Body of pancreas (tissue), 4 donors: ENCODE results near the gene FIBCD1. TPM values are rescaled to one million over a fixed set of nuclear protein-coding genes. Genes with fewer than 3 reads are reported as not detected.

Experiments
- ATAC-seq: fragments of 150-250 bp; one replicate; pipeline ENCODE4 v1.9.1; 2016
- DNase-seq, 4 donors: peaks; one replicate each; pipeline ENCODE4 v3.0.0-alpha.2; 2019
- H3K27ac ChIP-seq, 4 donors: fragments of 200-600 bp; sonication (generic); 1 replicate in 3 of 4; 2 replicates in 1 of 4; pipeline versions ENCODE4 v1.5.1 to v1.6.1; 2016 to 2019; ENCODE audit warnings: mild to moderate bottlenecking in 1 of 4, mixed read lengths in 1 of 4, moderate library complexity in 1 of 4
- H3K27me3 ChIP-seq, 2 donors: fragments of 200-600 bp; sonication (generic); one replicate each; pipeline ENCODE4 v1.6.0; 2016; ENCODE audit warnings: mild to moderate bottlenecking in 1 of 2
- H3K36me3 ChIP-seq, 2 donors: fragments of 200-600 bp; sonication (generic); replicated peaks in 1 of 2; 2 replicates each; pipeline ENCODE4 v1.5.1; 2016; ENCODE audit warnings: low read depth in 2 of 2; ENCODE audit not compliant: insufficient read depth in 1 of 2
- H3K4me1 ChIP-seq: fragments of 200-600 bp; sonication (generic); one replicate; pipeline ENCODE4 v1.6.0; 2016
- H3K4me3 ChIP-seq, 2 donors: fragments of 200-600 bp; sonication (generic); 1 replicate in 1 of 2; 2 replicates in 1 of 2; pipeline ENCODE4 v1.5.1; 2016 to 2019
- H3K9me3 ChIP-seq, 3 donors: fragments of 200-600 bp; sonication (generic); 1 replicate in 2 of 3; 2 replicates in 1 of 3; pipeline ENCODE4 v1.5.1; 2016
- POLR2A ChIP-seq, 3 donors: fragments of 450-650 bp; IDR thresholded peaks; one replicate each; pipeline ENCODE4 v1.6.1; 2016; ENCODE audit warnings: antibody characterized with exemption in 3 of 3, mild to moderate bottlenecking in 2 of 3
- WGBS, 2 donors: methylation state at CpG; one replicate each; pipeline ENCODE4 v1.1.5; 2017; 5-methylcytosine and 5-hydroxymethylcytosine counted together
- intact Hi-C: fragments of 100-400 bp; cut with DNase I; formaldehyde crosslinking; loops from one replicate; pipeline ENCODE4 v1.15.1; 2023
- total RNA-seq, 2 donors: library from RNA; depleted of rRNA; stranded (reverse); fragments of >200 nt; gene quantifications; one replicate each; pipeline ENCODE4 v1.1.0, GENCODE V29; 2016
- TF ChIP-seq, protein P1 (sequence below), 7 experiments: fragments of 450-650 bp in 4 of 7; fragments of 200-600 bp in 3 of 7; sonication (generic) in 3 of 7; IDR thresholded peaks; one replicate each; pipeline ENCODE4 v1.5.1; 2016 to 2019; ENCODE audit warnings: antibody characterized with exemption in 7 of 7

Gene FIBCD1
- total RNA-seq, 2 donors from 2014 or later, result 0.78 TPM; not detected in 1

DNA sequence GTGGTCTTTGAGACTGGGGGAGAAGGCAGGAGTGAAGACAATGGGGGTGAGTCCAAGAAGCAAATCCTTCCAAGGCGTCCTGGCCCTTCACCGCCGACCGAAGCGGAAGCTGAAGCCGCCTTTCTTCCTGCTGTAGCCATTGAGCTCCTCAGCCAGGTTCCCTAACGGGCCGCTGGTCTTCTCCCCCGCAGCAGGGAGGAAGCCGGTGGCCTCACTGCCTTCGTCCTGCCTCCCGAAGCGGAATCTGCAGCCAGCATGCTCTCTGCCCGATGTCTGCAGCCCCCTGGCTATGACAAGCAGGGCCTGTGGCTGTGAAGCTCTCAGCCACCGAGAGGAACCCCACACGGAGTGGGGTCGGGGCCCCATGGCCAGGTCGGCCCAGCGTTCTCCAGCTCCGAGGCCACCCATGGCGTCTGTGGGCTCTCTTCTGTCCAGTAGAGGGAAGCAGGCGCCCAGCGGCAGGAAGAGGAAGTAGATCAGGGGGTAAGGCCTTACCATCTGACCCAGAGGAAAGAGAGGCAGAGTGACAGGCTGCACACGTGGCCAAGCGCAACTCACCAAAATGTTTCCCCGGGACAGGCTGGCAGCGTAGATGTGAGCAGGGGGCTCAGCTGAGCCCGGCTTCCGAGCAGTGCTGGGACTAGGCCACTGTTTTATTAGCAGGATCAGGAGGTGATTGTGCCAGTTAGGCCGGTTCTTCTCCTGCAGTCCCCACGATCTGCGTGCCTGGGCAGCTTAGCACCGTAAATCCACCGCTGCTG, 45.5 kb downstream of the FIBCD1 start:
- DNase-seq (peak in 1 of 4 donors; percentile 48), ATAC-seq (peak; percentile 7)
- Histone ChIP-seq H3K27ac (no peak overlapping the region), H3K4me3 (no peak overlapping the region), H3K36me3 (no peaks in the 10 kb centered on the region), H3K4me1 (peaks cover 5% of the 10 kb centered on the region), H3K27me3 (no peaks in the 10 kb centered on the region), H3K9me3 (no peaks in the 10 kb centered on the region)
- WGBS, 2 donors, result 80 to 89% methylated on average over 10 to 34 of the region's 34 CpGs
- intact Hi-C loops, result no loop called here
- TF ChIP-seq, protein P1, sequence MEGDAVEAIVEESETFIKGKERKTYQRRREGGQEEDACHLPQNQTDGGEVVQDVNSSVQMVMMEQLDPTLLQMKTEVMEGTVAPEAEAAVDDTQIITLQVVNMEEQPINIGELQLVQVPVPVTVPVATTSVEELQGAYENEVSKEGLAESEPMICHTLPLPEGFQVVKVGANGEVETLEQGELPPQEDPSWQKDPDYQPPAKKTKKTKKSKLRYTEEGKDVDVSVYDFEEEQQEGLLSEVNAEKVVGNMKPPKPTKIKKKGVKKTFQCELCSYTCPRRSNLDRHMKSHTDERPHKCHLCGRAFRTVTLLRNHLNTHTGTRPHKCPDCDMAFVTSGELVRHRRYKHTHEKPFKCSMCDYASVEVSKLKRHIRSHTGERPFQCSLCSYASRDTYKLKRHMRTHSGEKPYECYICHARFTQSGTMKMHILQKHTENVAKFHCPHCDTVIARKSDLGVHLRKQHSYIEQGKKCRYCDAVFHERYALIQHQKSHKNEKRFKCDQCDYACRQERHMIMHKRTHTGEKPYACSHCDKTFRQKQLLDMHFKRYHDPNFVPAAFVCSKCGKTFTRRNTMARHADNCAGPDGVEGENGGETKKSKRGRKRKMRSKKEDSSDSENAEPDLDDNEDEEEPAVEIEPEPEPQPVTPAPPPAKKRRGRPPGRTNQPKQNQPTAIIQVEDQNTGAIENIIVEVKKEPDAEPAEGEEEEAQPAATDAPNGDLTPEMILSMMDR (IDR thresholded peaks at IDR 0.05), result peak in 1 of 7 experiments; percentile 26
- TF ChIP-seq POLR2A (IDR thresholded peaks at IDR 0.05), result peak in 1 of 3 donors; percentile 11

DNA sequence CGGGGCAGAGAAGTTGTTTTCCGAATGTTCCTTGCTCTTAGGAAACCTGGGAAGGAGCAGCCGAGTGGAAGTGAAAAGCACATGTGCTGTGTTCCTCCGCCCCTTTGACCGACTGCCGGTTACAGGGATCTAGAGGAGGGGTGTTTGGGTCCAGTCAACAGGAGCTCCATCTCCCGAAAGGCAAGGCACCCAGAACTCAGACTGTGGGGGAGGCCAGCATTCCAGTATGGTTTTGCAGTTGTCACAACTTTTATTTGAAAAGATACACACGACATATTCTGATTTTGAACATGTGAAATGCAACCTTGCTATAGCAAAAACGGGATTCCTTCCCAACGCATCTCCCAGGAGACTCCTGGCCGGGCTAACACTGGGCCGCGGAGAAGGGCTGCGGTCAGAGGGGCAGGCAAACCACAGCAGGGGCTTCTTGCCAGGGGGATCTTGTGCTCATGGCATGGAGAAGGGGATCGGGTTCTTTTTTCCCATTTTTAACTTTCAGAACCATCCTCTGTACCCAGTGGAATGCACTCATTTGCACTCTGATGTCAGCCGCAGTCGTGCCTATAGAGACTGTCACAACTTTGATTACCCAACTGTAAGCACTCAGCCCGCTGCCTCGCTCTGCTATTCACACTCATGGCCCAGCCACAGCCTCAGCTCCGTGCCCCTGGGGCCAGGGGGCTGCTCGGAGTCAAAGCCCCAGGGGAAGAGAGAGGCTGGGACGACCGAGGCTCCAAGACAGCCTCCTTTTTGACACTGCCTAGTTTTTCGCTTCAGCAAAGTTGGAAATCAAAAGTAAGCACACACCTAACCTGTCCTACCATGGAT, 46.4 kb downstream of the FIBCD1 start:
- Histone ChIP-seq H3K4me1 (no peaks in the 10 kb centered on the region), H3K36me3 (peaks cover 0 to 5% of the 10 kb centered on the region in 2 donors), H3K27ac (no peak overlapping the region), H3K27me3 (no peaks in the 10 kb centered on the region), H3K9me3 (no peaks in the 10 kb centered on the region), H3K4me3 (no peak overlapping the region)
- DNase-seq (no peak), ATAC-seq (no peak)
- TF ChIP-seq, protein P1 (IDR thresholded peaks at IDR 0.05), result no peak
- no peak for TF ChIP-seq POLR2A (IDR thresholded peaks at IDR 0.05)
- 87 to 96% methylated on average over 17 to 24 of the region's 24 CpGs for WGBS, 2 donors
- intact Hi-C loops, result no loop called here

DNA sequence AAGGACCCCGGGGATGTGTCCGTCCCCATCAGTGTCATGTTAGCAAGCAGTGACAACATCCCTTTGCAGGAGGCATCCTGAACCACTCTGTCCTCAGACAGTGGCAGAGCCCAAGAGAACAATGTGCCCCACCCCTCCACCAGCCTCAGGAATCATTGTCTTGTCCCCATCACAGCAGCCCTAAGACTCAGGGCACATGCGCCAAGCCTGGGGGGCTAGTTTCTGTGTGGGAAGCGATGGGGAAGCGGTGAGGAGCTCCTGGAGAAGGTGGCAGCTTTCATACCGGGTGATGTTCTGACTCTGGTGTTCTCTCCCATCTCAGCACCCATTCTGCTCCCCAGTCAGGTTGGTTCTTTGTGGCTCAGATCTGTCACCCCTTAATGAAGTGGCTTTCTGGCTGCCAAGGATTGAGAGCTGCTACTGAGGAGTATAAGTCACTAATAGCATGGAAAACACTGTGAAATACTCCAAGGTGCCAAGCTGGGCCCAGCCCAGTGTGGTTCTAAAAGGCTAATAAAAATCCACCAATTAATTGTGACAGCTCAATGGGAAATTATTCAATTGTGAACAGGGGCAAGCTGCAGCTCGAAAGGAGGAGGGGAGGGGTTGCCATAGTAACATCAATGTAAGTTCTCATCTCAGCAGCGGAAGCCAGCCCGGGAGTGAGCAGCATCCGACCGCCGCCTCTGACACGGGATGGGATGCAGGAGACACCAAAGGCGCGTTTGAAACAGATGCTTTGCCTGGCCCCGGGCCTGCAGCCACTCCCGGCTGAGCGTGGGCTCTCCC, 47.2 kb downstream of the FIBCD1 start:
- no peaks in the 10 kb centered on the region for H3K4me1 ChIP-seq

DNA sequence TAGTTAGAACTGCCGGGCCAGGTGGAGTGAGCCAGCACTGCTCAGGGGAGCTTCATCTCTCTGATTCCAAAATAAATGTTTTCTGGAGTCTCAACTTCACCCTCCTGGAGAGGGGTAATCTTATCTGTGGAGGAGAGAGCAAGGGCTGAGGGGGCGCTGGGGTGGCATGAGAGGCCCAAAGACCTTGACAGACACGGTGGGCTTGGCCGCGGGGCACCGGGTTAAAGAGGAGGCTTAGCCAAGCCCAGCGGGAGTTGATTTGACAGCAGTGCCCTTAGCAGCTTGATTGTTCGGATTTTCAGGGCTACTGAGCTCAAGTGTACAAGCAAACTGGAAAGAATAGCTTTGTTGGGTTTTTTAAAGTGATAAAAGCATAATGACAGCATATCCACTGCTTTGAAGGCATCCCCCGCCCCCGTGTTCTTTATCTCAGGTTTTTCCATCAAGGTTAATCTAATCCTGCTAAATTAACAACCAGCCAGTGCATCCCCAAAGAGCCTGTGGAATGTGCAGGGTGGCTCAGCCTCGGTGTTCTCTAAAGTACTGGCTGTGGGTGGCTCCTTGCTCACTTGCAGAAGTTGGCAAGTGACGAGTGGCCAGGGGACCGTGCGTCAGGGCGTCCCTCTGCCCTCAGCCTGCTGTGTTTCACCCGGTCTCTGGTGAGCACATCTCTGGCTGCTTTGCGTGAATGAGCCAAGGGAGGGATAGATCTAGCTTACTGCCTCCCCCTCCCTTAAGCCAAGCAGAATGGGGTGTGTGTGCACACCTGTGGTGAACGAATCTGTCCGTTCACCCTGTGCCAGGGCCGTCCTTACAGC, 48.0 kb downstream of the FIBCD1 start:
- no peaks in the 10 kb centered on the region for H3K27me3 ChIP-seq
- no peak for ATAC-seq
- H3K4me3 ChIP-seq, result no peak overlapping the region
- no peaks in the 10 kb centered on the region for H3K9me3 ChIP-seq
- H3K36me3 ChIP-seq, result peaks cover 0 to 5% of the 10 kb centered on the region in 2 donors
- intact Hi-C loops, result no loop called here
- H3K27ac ChIP-seq, result no peak overlapping the region
- no peak for DNase-seq
- 84% methylated on average over 15 to 20 of the region's 20 CpGs for WGBS, 2 donors
- H3K4me1 ChIP-seq, result no peaks in the 10 kb centered on the region
- no peak for TF ChIP-seq POLR2A (IDR thresholded peaks at IDR 0.05)
- TF ChIP-seq, protein P1 (IDR thresholded peaks at IDR 0.05), result no peak

More for the DNA sequence above, 47.2 kb downstream of the FIBCD1 start:
- TF ChIP-seq POLR2A (IDR thresholded peaks at IDR 0.05), result no peak
- TF ChIP-seq, protein P1 (IDR thresholded peaks at IDR 0.05), result no peak
- ATAC-seq, result no peak
- intact Hi-C loops, result no loop called here
- Histone ChIP-seq H3K9me3 (no peaks in the 10 kb centered on the region), H3K27me3 (no peaks in the 10 kb centered on the region), H3K36me3 (peaks cover 0 to 5% of the 10 kb centered on the region in 2 donors), H3K27ac (no peak overlapping the region), H3K4me3 (no peak overlapping the region)
- WGBS, 2 donors, result 84 to 93% methylated on average over 13 to 18 of the region's 18 CpGs
- no peak for DNase-seq
